ENCODE measurements around the gene LBX1.

LBX1 gene

DNA sequence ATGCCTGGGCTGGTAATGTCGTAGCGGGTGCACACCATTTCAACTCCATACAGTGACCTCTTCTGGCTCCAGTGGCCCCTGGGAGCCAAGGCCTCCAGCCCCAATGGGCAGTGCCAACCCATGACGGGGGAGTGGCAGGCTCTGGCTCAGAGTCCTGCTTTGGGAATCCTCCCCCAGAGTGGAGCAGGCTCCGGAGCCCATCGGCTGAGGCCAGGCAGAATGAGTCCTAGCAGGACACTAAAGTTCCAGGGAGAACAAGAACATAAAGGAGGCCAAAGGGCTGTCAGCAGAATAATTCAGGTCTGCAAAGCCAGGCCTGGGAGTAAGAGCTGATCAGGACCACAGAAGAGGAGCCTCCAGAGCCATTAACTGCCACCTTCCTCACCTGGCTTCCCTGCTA, 33.3 kb downstream of the LBX1 start:
- TF ChIP-seq USF1 (IDR thresholded peaks at IDR 0.05) (no peak), FOXM1 (IDR thresholded peaks at IDR 0.05; ENCODE audit: borderline replicate concordance, low read depth) (no peak), RAD21 (IDR thresholded peaks at IDR 0.05; ENCODE audit: low read depth) (no peak)

- TF ChIP-seq RAD21 (IDR thresholded peaks at IDR 0.05; ENCODE audit: low read depth) (no peak), CEBPB (IDR thresholded peaks at IDR 0.05) (no peak), TAF1 (IDR thresholded peaks at IDR 0.05; ENCODE audit: low read depth) (no peak), REST (IDR thresholded peaks at IDR 0.05; ENCODE audit: low read depth) (no peak), ZBTB7A (IDR thresholded peaks at IDR 0.05; ENCODE audit: low read depth) (no peak), YY1 (IDR thresholded peaks at IDR 0.05; ENCODE audit: low read depth) (no peak)
Measured at GRCh38 chr10:101189461-101190401, 39.5 kb downstream of the LBX1 start.

- no peak for TF ChIP-seq TCF12 (IDR thresholded peaks at IDR 0.05; ENCODE audit: low read depth)
- TF ChIP-seq EP300 (IDR thresholded peaks at IDR 0.05; ENCODE audit: borderline replicate concordance), result no peak
- no peak for TF ChIP-seq ZBTB7A (IDR thresholded peaks at IDR 0.05; ENCODE audit: low read depth)
- no peak for TF ChIP-seq NFIC (IDR thresholded peaks at IDR 0.05)
- TF ChIP-seq REST (IDR thresholded peaks at IDR 0.05; ENCODE audit: low read depth), result no peak
- TF ChIP-seq CEBPB (IDR thresholded peaks at IDR 0.05), result no peak
- no peak for TF ChIP-seq YY1 (IDR thresholded peaks at IDR 0.05; ENCODE audit: low read depth)
- no peak for TF ChIP-seq TEAD4 (IDR thresholded peaks at IDR 0.05)
- no peak for TF ChIP-seq CREB1 (IDR thresholded peaks at IDR 0.05; ENCODE audit: low read depth)
- no peak for TF ChIP-seq MAX (IDR thresholded peaks at IDR 0.05)
- TF ChIP-seq RAD21 (IDR thresholded peaks at IDR 0.05; ENCODE audit: low read depth), result no peak
- no peak for TF ChIP-seq TAF1 (IDR thresholded peaks at IDR 0.05; ENCODE audit: low read depth)
- TF ChIP-seq EGR1 (IDR thresholded peaks at IDR 0.05), result no peak
- TF ChIP-seq FOXM1 (IDR thresholded peaks at IDR 0.05; ENCODE audit: borderline replicate concordance, low read depth), result no peak
- TF ChIP-seq USF1 (IDR thresholded peaks at IDR 0.05), result no peak
Measured at GRCh38 chr10:101188942-101189341, 40.3 kb downstream of the LBX1 start.

- TF ChIP-seq CEBPB (IDR thresholded peaks at IDR 0.05), result no peak
- no peak for TF ChIP-seq YY1 (IDR thresholded peaks at IDR 0.05; ENCODE audit: low read depth)
- no peak for TF ChIP-seq REST (IDR thresholded peaks at IDR 0.05; ENCODE audit: low read depth)
Measured at GRCh38 chr10:101183458-101184183, 45.6 kb downstream of the LBX1 start.

- no peak for TF ChIP-seq YY1 (IDR thresholded peaks at IDR 0.05; ENCODE audit: low read depth)
- no peak for TF ChIP-seq RAD21 (IDR thresholded peaks at IDR 0.05; ENCODE audit: low read depth)
- TF ChIP-seq TAF1 (IDR thresholded peaks at IDR 0.05; ENCODE audit: low read depth), result no peak
- no peak for TF ChIP-seq EP300 (IDR thresholded peaks at IDR 0.05; ENCODE audit: borderline replicate concordance)
Measured at GRCh38 chr10:101182936-101183335, 46.3 kb downstream of the LBX1 start.
